ENCODE results near the gene NECAP2.
"Not testable (repeated sequence)": the region's sequence is repeated elsewhere in the genome, so short reads cannot be mapped to it uniquely, and the experiment has no call there.

DNA sequence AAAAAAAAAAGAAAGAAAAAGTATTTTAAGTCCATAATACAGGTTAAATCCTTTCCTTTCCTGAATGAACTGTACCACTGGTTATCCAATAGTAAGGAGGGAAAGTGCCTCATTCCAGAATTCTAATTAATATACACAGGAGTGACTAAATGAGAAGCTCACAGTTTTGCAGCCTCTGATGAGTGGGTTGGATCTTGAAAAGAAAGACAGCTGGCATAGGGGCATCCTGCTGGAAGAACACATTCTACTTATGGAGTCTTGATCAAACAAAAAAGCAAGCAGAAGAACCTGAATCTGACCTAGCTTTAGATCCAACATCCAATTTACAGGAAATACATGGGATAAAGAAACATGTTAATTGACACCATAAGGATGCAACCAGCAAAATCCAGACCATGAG, 46.5 kb downstream of the NECAP2 start:
- not testable (repeated sequence) for TF ChIP-seq SUZ12 (IDR thresholded peaks at IDR 0.05; ENCODE audit: extremely low read depth, insufficient read depth, insufficient read length); YY1 (IDR thresholded peaks at IDR 0.05; ENCODE audit: insufficient read depth, insufficient read length); ZNF274 (IDR thresholded peaks at IDR 0.05; ENCODE audit: low read depth, low read length)

Measured in NT2/D1 (cell line).